ENCODE measurements around the gene UHRF2.

UHRF2 gene

DNA sequence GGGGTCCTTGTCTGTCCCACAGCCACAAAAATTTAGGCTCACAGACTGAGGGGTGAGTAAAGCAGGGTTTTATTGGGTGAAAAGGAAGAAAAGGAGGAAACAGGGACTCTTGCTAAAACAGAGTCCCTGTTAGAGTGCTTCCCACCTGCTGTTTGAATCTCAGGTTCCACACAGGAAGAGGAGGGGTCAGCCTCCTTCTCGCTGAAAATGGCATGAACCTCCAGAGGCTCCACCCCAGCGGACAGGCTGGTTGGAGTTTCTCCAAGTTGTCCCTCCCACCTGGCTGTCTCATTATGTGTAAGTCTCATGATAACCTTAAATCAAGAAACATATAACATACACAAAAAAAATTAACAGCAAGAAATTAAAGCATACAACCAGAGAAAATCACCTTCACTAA, 28.3 kb upstream of the UHRF2 start:
- Mint-ChIP-seq H3K4me1 (no peaks in the 10 kb centered on the region), H3K27ac (no peak overlapping the region), H3K36me3 (ENCODE audit: low read depth) (no peaks in the 10 kb centered on the region), H3K27me3 (ENCODE audit: low read depth) (no peaks in the 10 kb centered on the region), H3K4me3 (no peak overlapping the region), H3K9me3 (peaks cover 10% of the 10 kb centered on the region)
- TF ChIP-seq, protein P1, sequence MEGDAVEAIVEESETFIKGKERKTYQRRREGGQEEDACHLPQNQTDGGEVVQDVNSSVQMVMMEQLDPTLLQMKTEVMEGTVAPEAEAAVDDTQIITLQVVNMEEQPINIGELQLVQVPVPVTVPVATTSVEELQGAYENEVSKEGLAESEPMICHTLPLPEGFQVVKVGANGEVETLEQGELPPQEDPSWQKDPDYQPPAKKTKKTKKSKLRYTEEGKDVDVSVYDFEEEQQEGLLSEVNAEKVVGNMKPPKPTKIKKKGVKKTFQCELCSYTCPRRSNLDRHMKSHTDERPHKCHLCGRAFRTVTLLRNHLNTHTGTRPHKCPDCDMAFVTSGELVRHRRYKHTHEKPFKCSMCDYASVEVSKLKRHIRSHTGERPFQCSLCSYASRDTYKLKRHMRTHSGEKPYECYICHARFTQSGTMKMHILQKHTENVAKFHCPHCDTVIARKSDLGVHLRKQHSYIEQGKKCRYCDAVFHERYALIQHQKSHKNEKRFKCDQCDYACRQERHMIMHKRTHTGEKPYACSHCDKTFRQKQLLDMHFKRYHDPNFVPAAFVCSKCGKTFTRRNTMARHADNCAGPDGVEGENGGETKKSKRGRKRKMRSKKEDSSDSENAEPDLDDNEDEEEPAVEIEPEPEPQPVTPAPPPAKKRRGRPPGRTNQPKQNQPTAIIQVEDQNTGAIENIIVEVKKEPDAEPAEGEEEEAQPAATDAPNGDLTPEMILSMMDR (IDR thresholded peaks at IDR 0.05; ENCODE audit: unreplicated experiment in 3 of 3) = no peak

DNA sequence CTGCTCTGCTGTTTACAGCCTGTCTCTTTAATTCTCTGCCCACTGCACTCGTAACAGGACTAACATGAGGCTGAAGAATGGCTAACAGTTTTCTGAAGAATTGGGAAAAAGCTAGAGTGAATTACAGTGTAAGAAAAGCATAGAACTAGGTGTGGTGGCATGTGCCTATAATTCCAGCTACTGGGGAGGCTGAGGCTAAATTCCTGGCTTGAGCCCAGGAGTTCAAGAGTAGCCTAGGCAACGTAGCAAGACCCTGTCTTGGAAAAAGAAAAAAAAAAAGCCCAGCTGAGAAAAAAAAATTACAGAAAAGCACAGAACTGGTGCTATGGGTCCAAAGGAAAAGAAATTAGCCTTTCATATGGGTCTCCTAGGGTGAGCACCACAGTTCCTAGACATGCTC, 13.9 kb upstream of the UHRF2 start:
- Mint-ChIP-seq H3K4me3 (no peak overlapping the region), H3K9me3 (no peaks in the 10 kb centered on the region), H3K4me1 (no peaks in the 10 kb centered on the region), H3K36me3 (ENCODE audit: low read depth) (no peaks in the 10 kb centered on the region), H3K27ac (peak overlapping the region in 1 of 3 experiments; percentile 8), H3K27me3 (ENCODE audit: low read depth) (no peaks in the 10 kb centered on the region)
- TF ChIP-seq, protein P1 (IDR thresholded peaks at IDR 0.05; ENCODE audit: unreplicated experiment in 3 of 3) = no peak

DNA sequence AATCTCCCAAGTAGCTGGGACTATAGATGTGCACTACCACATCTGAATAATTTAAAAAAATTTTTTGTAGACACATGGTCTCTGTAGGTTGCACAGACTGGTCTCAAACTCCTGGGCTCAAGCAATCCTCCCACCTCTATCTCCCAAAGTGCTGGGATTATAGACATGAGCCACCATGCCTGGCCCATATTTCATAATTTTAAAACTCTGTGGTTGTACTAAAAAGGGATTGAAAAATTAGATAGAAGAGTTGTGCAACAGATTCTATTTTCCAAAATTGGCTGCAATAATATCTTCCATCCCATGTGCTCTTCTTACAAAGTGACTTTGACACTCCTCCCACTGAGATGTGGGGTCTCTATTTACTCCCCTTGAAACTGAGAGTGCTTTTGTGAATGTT, 7.6 kb upstream of the UHRF2 start:
- Mint-ChIP-seq H3K4me1 (no peaks in the 10 kb centered on the region), H3K4me3 (no peak overlapping the region), H3K36me3 (ENCODE audit: low read depth) (no peaks in the 10 kb centered on the region), H3K27ac (no peak overlapping the region), H3K27me3 (ENCODE audit: low read depth) (peaks cover 6% of the 10 kb centered on the region), H3K9me3 (no peaks in the 10 kb centered on the region)
- TF ChIP-seq, protein P1 (IDR thresholded peaks at IDR 0.05; ENCODE audit: unreplicated experiment in 3 of 3) = no peak

DNA sequence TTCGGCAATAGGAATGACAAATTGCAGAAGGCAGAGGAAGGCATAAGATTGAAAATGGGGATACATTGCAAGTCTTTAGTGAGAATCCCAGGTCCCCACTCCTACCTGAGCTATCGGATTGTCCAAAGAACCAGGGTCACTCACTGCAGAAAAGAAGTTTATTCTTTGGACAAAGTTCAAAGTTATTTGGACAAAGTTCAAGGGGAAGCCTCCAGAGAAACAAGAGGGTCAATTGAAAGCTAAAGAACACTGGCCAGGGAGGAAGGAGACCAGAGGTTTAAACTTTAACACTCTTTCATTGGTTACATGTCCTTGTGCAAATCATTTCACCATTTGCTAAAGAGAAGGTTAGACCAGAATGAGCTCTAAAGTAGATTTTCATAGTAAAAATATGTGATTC, 5.2 kb upstream of the UHRF2 start:
- H3K4me3 Mint-ChIP-seq = no peak overlapping the region
- TF ChIP-seq, protein P1 (IDR thresholded peaks at IDR 0.05; ENCODE audit: unreplicated experiment in 3 of 3) = no peak
- peaks cover 6% of the 10 kb centered on the region for H3K27me3 Mint-ChIP-seq (ENCODE audit: low read depth)
- no peaks in the 10 kb centered on the region for H3K36me3 Mint-ChIP-seq (ENCODE audit: low read depth)
- H3K9me3 Mint-ChIP-seq = no peaks in the 10 kb centered on the region
- H3K4me1 Mint-ChIP-seq = no peaks in the 10 kb centered on the region
- no peak overlapping the region for H3K27ac Mint-ChIP-seq

DNA sequence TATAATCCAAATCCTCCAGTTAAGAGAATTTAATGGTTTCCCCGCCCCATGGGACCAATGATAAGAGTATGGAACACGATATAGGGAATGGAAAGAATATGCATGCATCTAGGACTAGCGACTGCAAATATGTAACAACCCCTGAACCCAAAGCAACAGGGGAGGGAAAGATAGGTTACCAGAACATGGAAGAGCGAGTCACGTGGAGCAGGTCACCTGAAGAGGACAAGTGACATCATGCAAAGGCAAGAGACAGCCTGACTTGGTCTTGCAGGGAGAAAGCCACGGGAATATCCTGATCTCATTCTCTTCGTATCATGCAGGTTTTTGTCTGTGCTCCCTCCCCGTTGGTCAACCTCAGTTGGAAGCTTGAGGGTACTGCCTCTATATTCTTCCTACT, 4.7 kb upstream of the UHRF2 start:
- no peak overlapping the region for H3K27ac Mint-ChIP-seq

DNA sequence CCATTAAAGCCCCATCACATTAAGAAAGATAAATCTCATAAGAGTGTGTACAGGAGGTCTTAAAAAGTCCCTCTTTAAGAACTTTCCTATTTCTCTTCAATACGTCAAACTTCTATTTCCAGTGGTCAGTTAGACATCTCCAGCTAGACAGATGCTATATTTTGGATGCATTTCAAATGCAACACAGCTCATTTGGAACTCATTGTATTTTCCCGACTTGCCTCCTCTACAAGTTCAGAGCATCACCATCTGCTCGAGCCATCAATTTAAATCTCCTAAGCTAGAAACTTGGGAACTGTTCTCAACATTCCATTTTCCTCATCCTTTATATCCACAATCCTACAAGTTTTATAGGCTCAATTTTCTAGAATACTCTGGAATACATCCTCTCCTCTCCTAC, 3.2 kb upstream of the UHRF2 start:
- peak overlapping the region in 2 of 3 experiments; percentile 5 to 7 for H3K4me3 Mint-ChIP-seq

More for the DNA sequence above, 4.7 kb upstream of the UHRF2 start:
- no peak overlapping the region for H3K4me3 Mint-ChIP-seq
- peaks cover 6% of the 10 kb centered on the region for H3K27me3 Mint-ChIP-seq (ENCODE audit: low read depth)
- no peaks in the 10 kb centered on the region for H3K9me3 Mint-ChIP-seq
- H3K36me3 Mint-ChIP-seq (ENCODE audit: low read depth) = no peaks in the 10 kb centered on the region
- no peaks in the 10 kb centered on the region for H3K4me1 Mint-ChIP-seq
- TF ChIP-seq, protein P1 (IDR thresholded peaks at IDR 0.05; ENCODE audit: unreplicated experiment in 3 of 3) = no peak

More for the DNA sequence above, 3.2 kb upstream of the UHRF2 start:
- TF ChIP-seq, protein P1 (IDR thresholded peaks at IDR 0.05; ENCODE audit: unreplicated experiment in 3 of 3) = no peak
- Mint-ChIP-seq H3K36me3 (ENCODE audit: low read depth) (peaks cover under 1% of the 10 kb centered on the region), H3K4me1 (peaks cover 7% of the 10 kb centered on the region), H3K27ac (peak overlapping the region in 2 of 3 experiments; percentile 6 to 26), H3K27me3 (ENCODE audit: low read depth) (peaks cover 6% of the 10 kb centered on the region), H3K9me3 (no peaks in the 10 kb centered on the region)
